H1 (cell line): Measurements from ENCODE around the gene SLC1A2. TPM values are rescaled to one million over a fixed set of nuclear protein-coding genes. Genes with fewer than 3 reads are reported as not detected.

Experiments used
- CTCF ChIA-PET: fragments of 300-600 bp; sonication (Branson Sonifier 250); formaldehyde crosslinking; loops from one replicate; lab custom pipeline; 2021; ENCODE audit not compliant: partially characterized antibody; lab: Charles Lee
- POLR2A ChIA-PET: fragments of 300-600 bp; sonication (Branson Sonifier 250); formaldehyde crosslinking; loops from one replicate; lab custom pipeline; 2021; ENCODE audit warnings: inconsistent platforms; ENCODE audit not compliant: partially characterized antibody; lab: Charles Lee
- DNase-seq, 2 experiments: peaks; one replicate each; pipeline versions ENCODE4 v3.0.0 to v3.0.0-alpha.2; 2010 to 2022; ENCODE audit warnings: low spot score in 2 of 2, low read depth in 1 of 2, mixed read lengths in 1 of 2
- FAIRE-seq: peaks from 2 replicates; lab custom pipeline; 2011; peaks lifted over from hg19 to GRCh38; lab: Jason Lieb, UNC
- H2AFZ ChIP-seq: 2 replicates; pipeline ENCODE4 v1.8.1; 2012; ENCODE audit warnings: low read length, inconsistent platforms
- H2AK5ac ChIP-seq: 2 replicates; pipeline ENCODE4 v1.6.1; 2013; ENCODE audit warnings: low read depth, low read length
- H2BK120ac ChIP-seq: replicated peaks from 2 replicates; pipeline ENCODE3; 2013; ENCODE audit warnings: low read depth, low read length, inconsistent platforms
- H2BK12ac ChIP-seq: 2 replicates; pipeline ENCODE4 v1.6.1; 2013; ENCODE audit warnings: low read depth, low read length
- H2BK15ac ChIP-seq: 2 replicates; pipeline ENCODE4 v1.6.1; 2013; ENCODE audit warnings: low read length
- H2BK20ac ChIP-seq: 2 replicates; pipeline ENCODE4 v1.6.1; 2013; ENCODE audit warnings: low read length
- H2BK5ac ChIP-seq: 2 replicates; pipeline ENCODE4 v1.6.1; 2013; ENCODE audit warnings: low read depth, low read length
- H3K14ac ChIP-seq: 2 replicates; pipeline ENCODE4 v1.6.1; 2013; ENCODE audit warnings: inconsistent platforms; ENCODE audit not compliant: insufficient read length
- H3K18ac ChIP-seq: 2 replicates; pipeline ENCODE4 v1.6.1; 2013; ENCODE audit warnings: low read length; ENCODE audit errors: extremely low read depth
- H3K23ac ChIP-seq: 2 replicates; pipeline ENCODE4 v1.6.1; 2013; ENCODE audit warnings: inconsistent platforms; ENCODE audit not compliant: insufficient read length
- H3K23me2 ChIP-seq: 2 replicates; pipeline ENCODE4 v1.6.1; 2013; ENCODE audit warnings: low read depth, low read length
- H3K27ac ChIP-seq: 2 replicates; pipeline ENCODE4 v1.6.1; 2011; ENCODE audit warnings: low read depth, low read length, inconsistent platforms
- H3K27me3 ChIP-seq, 4 experiments: replicated peaks in 1 of 4; 1 replicate in 1 of 4; 2 replicates in 3 of 4; pipeline versions ENCODE4 v1.6.1 to v1.8.1; 2011 to 2013; ENCODE audit warnings: low read length in 3 of 4, mild to moderate bottlenecking in 3 of 4, inconsistent platforms in 2 of 4, mixed read lengths in 2 of 4, moderate library complexity in 1 of 4; ENCODE audit not compliant: control insufficient read depth in 3 of 4, insufficient read depth in 3 of 4; ENCODE audit errors: extremely low read depth in 1 of 4
- H3K36me3 ChIP-seq, 4 experiments: 2 replicates each; pipeline versions ENCODE4 v1.6.1 to v1.8.1; 2011 to 2013; ENCODE audit warnings: mild to moderate bottlenecking in 4 of 4, low read length in 3 of 4, moderate library complexity in 2 of 4, control low read depth in 1 of 4, inconsistent platforms in 1 of 4; ENCODE audit not compliant: insufficient read depth in 4 of 4, control insufficient read depth in 2 of 4
- H3K4ac ChIP-seq: replicated peaks from 2 replicates; pipeline ENCODE3; 2013; ENCODE audit warnings: low read length, low read depth, mixed read lengths, inconsistent platforms; ENCODE audit not compliant: insufficient read length
- H3K4me1 ChIP-seq, 4 experiments: replicated peaks in 1 of 4; 1 replicate in 1 of 4; 2 replicates in 3 of 4; pipeline versions ENCODE4 v1.6.1 to v1.8.1; 2011 to 2013; ENCODE audit warnings: low read length in 3 of 4, inconsistent platforms in 2 of 4, mixed read lengths in 1 of 4; ENCODE audit not compliant: insufficient read depth in 4 of 4, control insufficient read depth in 3 of 4
- H3K4me2 ChIP-seq, 2 experiments: 2 replicates each; pipeline versions ENCODE4 v1.6.1 to v1.8.1; 2011 to 2013; ENCODE audit warnings: low read depth in 2 of 2, low read length in 2 of 2, control low read depth in 1 of 2, inconsistent platforms in 1 of 2, mild to moderate bottlenecking in 1 of 2; ENCODE audit not compliant: insufficient read depth in 1 of 2
- H3K4me3 ChIP-seq, 4 experiments: fragments of 200-600, 300-600 bp in 1 of 4; sonication (generic), shearing (Covaris generic), sonication (Bioruptor Twin) in 1 of 4; 2 replicates each; pipeline versions ENCODE4 v1.5.1 to v1.8.1; 2011 to 2016; ENCODE audit warnings: low read length in 4 of 4, low read depth in 3 of 4, control low read depth in 2 of 4, inconsistent platforms in 2 of 4, mild to moderate bottlenecking in 2 of 4, mixed read lengths in 1 of 4, moderate library complexity in 1 of 4; ENCODE audit not compliant: insufficient read depth in 2 of 4; ENCODE audit errors: extremely low read depth in 1 of 4
- H3K56ac ChIP-seq: replicated peaks from 2 replicates; pipeline ENCODE3; 2013; ENCODE audit warnings: low read depth, mild to moderate bottlenecking, mixed read lengths, low read length, inconsistent platforms; ENCODE audit not compliant: insufficient read length
- H3K79me1 ChIP-seq: 2 replicates; pipeline ENCODE4 v1.6.1; 2013; ENCODE audit warnings: low read depth, low read length, control low read depth
- H3K79me2 ChIP-seq, 2 experiments: 2 replicates each; pipeline versions ENCODE4 v1.6.1 to v1.8.1; 2012 to 2013; ENCODE audit warnings: low read length in 2 of 2, mild to moderate bottlenecking in 2 of 2, inconsistent platforms in 1 of 2; ENCODE audit not compliant: insufficient read depth in 2 of 2, control insufficient read depth in 1 of 2
- H3K9ac ChIP-seq, 4 experiments: replicated peaks in 1 of 4; 1 replicate in 1 of 4; 2 replicates in 3 of 4; pipeline versions ENCODE4 v1.6.1 to v1.8.1; 2011 to 2013; ENCODE audit warnings: low read depth in 3 of 4, low read length in 3 of 4, control low read depth in 2 of 4, mild to moderate bottlenecking in 2 of 4, moderate library complexity in 2 of 4, inconsistent platforms in 1 of 4; ENCODE audit errors: extremely low read depth in 1 of 4
- H3K9me3 ChIP-seq, 2 experiments: 2 replicates each; pipeline versions ENCODE4 v1.6.1 to v1.8.1; 2012 to 2013; ENCODE audit warnings: mild to moderate bottlenecking in 2 of 2, moderate library complexity in 2 of 2, control low read depth in 1 of 2, inconsistent platforms in 1 of 2, low read depth in 1 of 2, low read length in 1 of 2, mixed read lengths in 1 of 2; ENCODE audit not compliant: insufficient read depth in 2 of 2
- H4K20me1 ChIP-seq, 2 experiments: replicated peaks in 1 of 2; 2 replicates each; pipeline versions ENCODE3 to v1.8.1; 2011 to 2013; ENCODE audit warnings: inconsistent platforms in 2 of 2, low read length in 2 of 2, mild to moderate bottlenecking in 1 of 2; ENCODE audit not compliant: insufficient read depth in 2 of 2, control insufficient read depth in 1 of 2
- H4K5ac ChIP-seq: 2 replicates; pipeline ENCODE4 v1.6.1; 2013; ENCODE audit warnings: low read length, low read depth, mixed read lengths, inconsistent platforms; ENCODE audit not compliant: insufficient read length
- H4K8ac ChIP-seq: 2 replicates; pipeline ENCODE4 v1.8.0; 2013; ENCODE audit warnings: mild to moderate bottlenecking, moderate library complexity, low read length, inconsistent platforms; ENCODE audit not compliant: insufficient read depth; ENCODE audit errors: extremely low read depth
- H4K91ac ChIP-seq: replicated peaks from 2 replicates; pipeline ENCODE3; 2013; ENCODE audit warnings: low read length, mixed read lengths, inconsistent platforms; ENCODE audit not compliant: insufficient read length
- CTCF ChIP-seq, 3 experiments: IDR thresholded peaks; 1 replicate in 2 of 3; 2 replicates in 1 of 3; pipeline versions ENCODE4 v1.5.1 to v1.6.1; 2011; ENCODE audit warnings: low read length in 3 of 3, mild to moderate bottlenecking in 3 of 3, inconsistent platforms in 2 of 3, low read depth in 1 of 3, moderate library complexity in 1 of 3; ENCODE audit not compliant: insufficient read depth in 1 of 3; ENCODE audit errors: control extremely low read depth in 1 of 3
- EP300 ChIP-seq, 2 experiments: IDR thresholded peaks; 1 replicate in 1 of 2; 2 replicates in 1 of 2; pipeline ENCODE4 v1.6.1; 2011 to 2012; ENCODE audit warnings: low read depth in 2 of 2, low read length in 2 of 2, mild to moderate bottlenecking in 2 of 2, borderline replicate concordance in 1 of 2, inconsistent platforms in 1 of 2, moderate library complexity in 1 of 2
- KDM4A ChIP-seq: IDR thresholded peaks from one replicate; pipeline ENCODE4 v1.7.1; 2012; ENCODE audit warnings: low read depth, mild to moderate bottlenecking, moderate library complexity, low read length, inconsistent platforms; ENCODE audit not compliant: severe bottlenecking
- NANOG ChIP-seq: IDR thresholded peaks from 2 replicates; pipeline ENCODE4 v1.6.1; 2011; ENCODE audit warnings: low read length, low read depth, mild to moderate bottlenecking, inconsistent platforms; ENCODE audit not compliant: insufficient read depth, poor library complexity, severe bottlenecking
- PHF8 ChIP-seq: fragments of 200-600 bp; sonication (generic); conservative IDR thresholded peaks from 2 replicates; pipeline ENCODE4 v1.7.1; 2012; ENCODE audit warnings: low read depth, mild to moderate bottlenecking, inconsistent platforms, low read length, moderate library complexity
- POU5F1 ChIP-seq: IDR thresholded peaks from 2 replicates; pipeline ENCODE4 v1.6.1; 2011; ENCODE audit warnings: low read depth, mild to moderate bottlenecking, low read length, moderate library complexity
- RNF2 ChIP-seq: fragments of 200-900, 300-1000 bp; sonication (generic); IDR thresholded peaks from 2 replicates; pipeline ENCODE4 v1.7.1; 2016; ENCODE audit warnings: borderline replicate concordance, low read depth, mild to moderate bottlenecking, antibody characterized with exemption, low read length; ENCODE audit not compliant: poor library complexity, severe bottlenecking; ENCODE audit errors: missing control alignments
- SP2 ChIP-seq: IDR thresholded peaks from 2 replicates; pipeline ENCODE4 v1.6.1; 2012; ENCODE audit warnings: mild to moderate bottlenecking, low read length, inconsistent platforms
- TEAD4 ChIP-seq: IDR thresholded peaks from 2 replicates; pipeline ENCODE4 v1.6.1; 2012; ENCODE audit warnings: low read depth, low read length, inconsistent platforms, mixed read lengths
- WGBS, 2 experiments: shearing (Covaris generic) in 1 of 2; methylation state at CpG; one replicate each; pipeline versions ENCODE4 v1.1.6 to v1.1.7; 2013 to 2015; ENCODE audit warnings: low lambda C conversion rate in 2 of 2, mixed read lengths in 2 of 2, inconsistent platforms in 1 of 2, low coverage in 1 of 2, missing lambda C conversion rate in 1 of 2; ENCODE audit not compliant: insufficient replicate concordance in 2 of 2, insufficient coverage in 1 of 2, insufficient read length in 1 of 2; ENCODE audit errors: extremely low coverage in 1 of 2, missing lambda C conversion rate in 1 of 2; 5-methylcytosine and 5-hydroxymethylcytosine counted together
- polyA plus RNA-seq, 7 experiments: library from polyadenylated mRNA; depleted of rRNA in 3 of 7; stranded (reverse) in 5 of 7; unstranded in 2 of 7; fragments of >200 nt in 5 of 7; fragments of 200-250 nt in 2 of 7; gene quantifications; 1 replicate in 5 of 7; 2 replicates in 1 of 7; 4 replicates in 1 of 7; pipeline versions ENCODE4 v1.2.1 to v1.2.3, GENCODE V29; 2011 to 2013; ENCODE audit warnings: missing spikeins in 2 of 7, mixed read lengths in 2 of 7
- total RNA-seq: library from RNA; stranded (reverse); fragmentation: NEBNext Ultra II Directional; extraction: Animal tissue kit (Norgen Biotek cat#: 25700); gene quantifications from 2 replicates; pipeline ENCODE4 v1.2.1, GENCODE V29; 2021

Gene SLC1A2
- total and polyA plus RNA-seq, 2 of the 8 experiments (the other 6 are each of a cell fraction or from before 2014, with no cell fraction given): 0.57 to 1.2 TPM

DNA sequence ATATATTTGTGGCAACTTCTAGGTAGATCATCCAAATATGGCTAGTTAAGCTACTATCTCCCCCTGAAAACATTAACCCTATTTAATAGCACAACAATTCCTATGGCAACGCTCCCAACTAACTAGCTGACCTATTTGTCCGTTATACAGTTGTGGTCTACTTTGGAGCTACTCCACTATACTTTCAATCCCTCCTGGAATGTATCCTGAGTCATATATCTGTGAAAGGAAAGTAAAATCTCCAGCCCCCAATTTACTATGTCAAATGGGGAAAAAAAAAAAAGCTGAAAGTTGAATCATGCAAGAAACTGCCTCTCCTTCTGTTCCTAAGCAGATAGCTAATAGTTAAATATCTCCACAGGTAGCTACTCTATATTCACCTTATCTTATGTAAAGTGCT is 151.9 kb downstream of the SLC1A2 start:
- Histone ChIP-seq H3K4me1 (no peaks in the 10 kb centered on the region), H4K8ac (no peak overlapping the region), H3K79me1 (no peaks in the 10 kb centered on the region), H3K4me2 (no peak overlapping the region), H2BK5ac (no peak overlapping the region), H3K27ac (no peak overlapping the region), H3K9ac (no peak overlapping the region), H3K23ac (no peak overlapping the region), H3K4me3 (no peak overlapping the region), H3K79me2 (no peaks in the 10 kb centered on the region), H2BK20ac (no peak overlapping the region), H2BK120ac (no peak overlapping the region), H3K9me3 (no peaks in the 10 kb centered on the region), H3K18ac (no peak overlapping the region), H4K5ac (no peak overlapping the region), H3K27me3 (no peaks in the 10 kb centered on the region; a peak in 1 of 7 replicates), H3K4ac (no peak overlapping the region), H2BK12ac (no peak overlapping the region), H2AK5ac (no peak overlapping the region), H4K20me1 (no peaks in the 10 kb centered on the region), H3K23me2 (no peaks in the 10 kb centered on the region), H2AFZ (no peak overlapping the region), H2BK15ac (no peak overlapping the region), H4K91ac (no peak overlapping the region), H3K36me3 (no peaks in the 10 kb centered on the region), H3K14ac (no peak overlapping the region), H3K56ac (no peak overlapping the region)
- FAIRE-seq: no peak
- no peak for DNase-seq
- WGBS, 2 experiments: 87% methylated on average over 2 of the region's 2 CpGs; no CpG with 5 or more reads in 1 of the 2 experiments
- no peak for TF ChIP-seq CTCF (IDR thresholded peaks at IDR 0.05; ENCODE audit: control extremely low read depth in 1 of 3, insufficient read depth in 1 of 3, low read depth in 1 of 3, low read length in 3 of 3)
- no peak for TF ChIP-seq PHF8
- TF ChIP-seq KDM4A: no peak
- no peak for TF ChIP-seq EP300 (IDR thresholded peaks at IDR 0.05; ENCODE audit: borderline replicate concordance in 1 of 2, low read depth in 2 of 2, low read length in 2 of 2)
- TF ChIP-seq SP2: no peak
- no peak for TF ChIP-seq TEAD4
- TF ChIP-seq RNF2: no peak
- no peak for TF ChIP-seq NANOG
- TF ChIP-seq POU5F1: no peak
- ChIA-PET POLR2A (no interaction called here), CTCF (interaction anchor here (0.7 to 1.0 kb wide), 2 partner anchors 9 to 34 kb away, joined by 3 to 4 read pairs; no protein-coding TSS in a partner anchor)
